Activated T-helper 1 cell treated with anti-CD3 and anti-CD28 coated beads, Interleukin-12 subunit alpha, Interleukin-12 subunit beta, Interleukin-2, Interleukin-4 antibody, amounts not matched to agents 30 ng/mL and 10 ng/mL and 1 ng/mL, durations not matched to agents 14 hours and 24 hours and 36 hours (primary cell): ENCODE measurements around the gene MAOA. TPM values are rescaled to one million over a fixed set of nuclear protein-coding genes. Genes with fewer than 3 reads are reported as not detected.

Source experiments
- DNase-seq: peaks from one replicate; pipeline ENCODE4 v3.0.0; 2021; ENCODE audit warnings: low spot score
- H3K27ac Mint-ChIP-seq: one replicate; pipeline ENCODE4 v1.8.0; 2021; ENCODE audit warnings: mild to moderate bottlenecking, mixed read lengths
- H3K27me3 Mint-ChIP-seq: one replicate; pipeline ENCODE4 v1.8.0; 2022; ENCODE audit warnings: mild to moderate bottlenecking, moderate library complexity, mixed read lengths; ENCODE audit not compliant: insufficient read depth
- H3K36me3 Mint-ChIP-seq: one replicate; pipeline ENCODE4 v1.8.0; 2021; ENCODE audit warnings: low read depth, mixed read lengths
- H3K4me1 Mint-ChIP-seq: one replicate; pipeline ENCODE4 v1.8.0; 2021; ENCODE audit warnings: low read depth, mixed read lengths
- H3K4me3 Mint-ChIP-seq: one replicate; pipeline ENCODE4 v1.8.0; 2021; ENCODE audit warnings: mild to moderate bottlenecking, moderate library complexity, mixed read lengths
- H3K9me3 Mint-ChIP-seq: one replicate; pipeline ENCODE4 v1.8.0; 2021; ENCODE audit warnings: mixed read lengths
- intact Hi-C: fragments of 100-400 bp; cut with micrococcal nuclease; formaldehyde crosslinking; loops from one replicate; pipeline ENCODE4 v1.15.1; 2024
- total RNA-seq: library from RNA; stranded (reverse); gene quantifications from 2 replicates; pipeline ENCODE4 v1.2.3, GENCODE V29; 2022

Gene MAOA
- total RNA-seq, 1 donor from 2014 or later: 0.57 TPM

GRCh38 chrX:43733699-43734098, 77.6 kb downstream of the MAOA start:
- H3K36me3 Mint-ChIP-seq: no peaks in the 10 kb centered on the region
- H3K4me3 Mint-ChIP-seq: no peak overlapping the region
- H3K27me3 Mint-ChIP-seq: no peaks in the 10 kb centered on the region
- H3K27ac Mint-ChIP-seq: no peak overlapping the region
- H3K4me1 Mint-ChIP-seq: no peaks in the 10 kb centered on the region
- H3K9me3 Mint-ChIP-seq: no peaks in the 10 kb centered on the region
- intact Hi-C loops: no loop called here
- DNase-seq: no peak

DNA sequence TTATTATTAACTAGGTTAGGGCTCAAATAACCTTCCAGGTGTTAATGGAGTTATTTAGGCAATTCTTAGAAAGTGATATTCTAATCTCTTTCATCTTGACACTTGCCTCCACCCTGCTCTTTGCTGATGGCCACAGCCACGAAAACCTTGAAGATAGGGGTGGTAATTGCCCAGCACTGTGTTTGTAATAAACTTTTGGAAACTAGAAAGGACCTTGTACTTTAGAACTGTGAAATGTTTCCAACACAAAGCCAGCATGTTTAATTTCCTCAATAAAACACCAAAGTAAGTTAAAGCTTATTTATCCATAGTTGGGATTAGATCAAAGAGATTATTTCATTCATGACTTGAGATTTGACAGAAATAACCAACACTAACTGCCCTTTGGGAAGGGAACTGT, 78.3 kb downstream of the MAOA start:
- no peaks in the 10 kb centered on the region for H3K36me3 Mint-ChIP-seq
- no peak overlapping the region for H3K4me3 Mint-ChIP-seq
- H3K27ac Mint-ChIP-seq: no peak overlapping the region
- intact Hi-C loops: no loop called here
- no peaks in the 10 kb centered on the region for H3K4me1 Mint-ChIP-seq
- no peaks in the 10 kb centered on the region for H3K9me3 Mint-ChIP-seq
- DNase-seq: no peak
- H3K27me3 Mint-ChIP-seq: no peaks in the 10 kb centered on the region

GRCh38 chrX:43735534-43735933, 79.4 kb downstream of the MAOA start:
- H3K27me3 Mint-ChIP-seq: no peaks in the 10 kb centered on the region
- H3K27ac Mint-ChIP-seq: no peak overlapping the region
- H3K9me3 Mint-ChIP-seq: no peaks in the 10 kb centered on the region
- H3K36me3 Mint-ChIP-seq: no peaks in the 10 kb centered on the region
- H3K4me1 Mint-ChIP-seq: no peaks in the 10 kb centered on the region
- H3K4me3 Mint-ChIP-seq: no peak overlapping the region
- no peak for DNase-seq
- intact Hi-C loops: no loop called here

DNA sequence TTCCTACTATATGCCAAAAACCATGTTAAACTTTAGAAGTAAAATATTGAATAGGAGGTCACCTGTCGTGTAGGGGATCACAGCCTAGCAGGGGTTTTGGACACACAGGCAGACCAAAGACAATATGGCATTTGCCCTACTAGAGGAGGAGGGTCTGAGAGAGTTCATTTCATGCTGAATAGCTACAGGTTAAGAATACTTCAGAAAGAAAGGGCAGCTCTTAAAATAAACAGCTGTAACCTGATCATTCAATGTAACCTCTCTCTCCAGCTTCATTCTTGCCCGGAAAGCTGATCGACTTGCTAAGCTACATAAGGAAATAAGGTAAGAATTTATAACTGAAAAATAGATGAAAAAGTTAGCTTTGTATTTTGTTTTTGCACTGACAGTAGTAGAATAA, 79.9 kb downstream of the MAOA start:
- H3K9me3 Mint-ChIP-seq: no peaks in the 10 kb centered on the region
- no peak overlapping the region for H3K4me3 Mint-ChIP-seq
- no peaks in the 10 kb centered on the region for H3K4me1 Mint-ChIP-seq
- no peaks in the 10 kb centered on the region for H3K36me3 Mint-ChIP-seq
- intact Hi-C loops: no loop called here
- DNase-seq: no peak
- H3K27ac Mint-ChIP-seq: no peak overlapping the region
- H3K27me3 Mint-ChIP-seq: no peaks in the 10 kb centered on the region

GRCh38 chrX:43741843-43742573, 85.9 kb downstream of the MAOA start:
- no peak for DNase-seq
- H3K27me3 Mint-ChIP-seq: peaks cover under 1% of the 10 kb centered on the region
- intact Hi-C loops: no loop called here
- no peaks in the 10 kb centered on the region for H3K4me1 Mint-ChIP-seq
- H3K9me3 Mint-ChIP-seq: no peaks in the 10 kb centered on the region
- no peak overlapping the region for H3K27ac Mint-ChIP-seq
- H3K4me3 Mint-ChIP-seq: no peak overlapping the region
- no peaks in the 10 kb centered on the region for H3K36me3 Mint-ChIP-seq

- intact Hi-C loops: no loop called here
- Mint-ChIP-seq H3K9me3 (no peaks in the 10 kb centered on the region), H3K27me3 (peaks cover 1% of the 10 kb centered on the region), H3K36me3 (no peaks in the 10 kb centered on the region), H3K4me1 (no peaks in the 10 kb centered on the region), H3K27ac (no peak overlapping the region), H3K4me3 (no peak overlapping the region)
- DNase-seq: no peak
Measured at GRCh38 chrX:43743100-43743822, 87.2 kb downstream of the MAOA start.

GRCh38 chrX:43744284-43744683, 88.2 kb downstream of the MAOA start:
- no peaks in the 10 kb centered on the region for H3K4me1 Mint-ChIP-seq
- no peak overlapping the region for H3K27ac Mint-ChIP-seq
- intact Hi-C loops: no loop called here
- H3K9me3 Mint-ChIP-seq: no peaks in the 10 kb centered on the region
- no peaks in the 10 kb centered on the region for H3K36me3 Mint-ChIP-seq
- no peak overlapping the region for H3K4me3 Mint-ChIP-seq
- peaks cover 1% of the 10 kb centered on the region for H3K27me3 Mint-ChIP-seq
- DNase-seq: no peak

DNA sequence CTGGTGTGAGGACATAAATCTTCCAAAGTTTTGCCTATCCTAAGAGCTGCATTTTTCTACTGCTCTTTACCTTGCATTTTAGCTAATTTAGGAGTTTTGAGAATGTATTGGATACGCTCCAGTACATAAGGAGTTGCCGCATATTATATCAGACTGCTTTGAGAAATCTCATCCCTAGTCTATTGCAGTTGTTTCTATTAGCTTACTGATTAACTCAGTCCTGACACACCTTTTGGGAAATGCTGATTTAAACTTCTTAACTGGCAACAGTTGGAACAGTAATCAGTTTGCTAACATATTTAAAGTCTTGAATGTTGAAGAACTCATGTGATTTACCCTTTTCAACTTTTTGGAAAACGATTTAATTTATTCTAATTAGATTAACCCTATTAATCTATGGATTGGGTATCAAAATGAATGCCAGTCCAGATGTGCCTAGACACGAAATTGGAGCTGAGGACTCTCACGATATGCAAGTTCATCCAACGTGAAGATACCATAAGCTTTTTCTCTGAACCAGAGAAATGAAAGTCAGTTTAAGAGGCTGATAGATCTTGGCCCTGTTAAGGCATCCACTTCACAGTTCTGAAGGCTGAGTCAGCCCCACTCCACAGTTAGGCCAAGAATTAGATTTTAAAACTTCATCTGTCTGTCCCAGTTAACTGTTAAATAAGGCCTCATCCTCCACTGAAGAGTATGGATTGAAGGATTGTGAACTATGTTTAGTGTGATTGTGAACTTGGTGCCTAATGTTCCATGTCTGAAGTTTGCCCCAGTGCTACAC, 90.0 kb downstream of the MAOA start:
- no peaks in the 10 kb centered on the region for H3K36me3 Mint-ChIP-seq
- no peak overlapping the region for H3K27ac Mint-ChIP-seq
- no peak overlapping the region for H3K4me3 Mint-ChIP-seq
- peaks cover 1% of the 10 kb centered on the region for H3K27me3 Mint-ChIP-seq
- DNase-seq: no peak
- H3K4me1 Mint-ChIP-seq: peaks cover 4% of the 10 kb centered on the region
- H3K9me3 Mint-ChIP-seq: no peaks in the 10 kb centered on the region
- intact Hi-C loops: no loop called here

DNA sequence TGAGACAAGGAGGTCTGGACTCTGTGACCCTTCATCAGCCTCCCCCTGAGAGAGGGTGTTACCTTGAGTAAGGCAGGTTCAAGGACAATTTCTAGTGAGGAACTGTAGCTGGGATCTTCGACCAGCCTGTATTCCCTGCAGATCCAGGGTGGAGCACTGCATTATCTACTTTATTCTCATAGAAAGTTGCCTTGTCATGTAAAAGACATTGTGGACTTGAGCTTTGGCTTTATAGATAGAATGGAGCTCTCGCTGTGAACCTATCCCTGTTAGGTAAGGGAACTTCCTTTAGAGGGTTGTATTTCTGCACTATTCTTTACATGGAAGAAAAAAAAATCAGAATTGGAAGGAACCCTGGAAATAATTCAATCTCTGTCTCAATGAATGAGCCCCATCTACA, 91.4 kb downstream of the MAOA start:
- Mint-ChIP-seq H3K4me3 (no peak overlapping the region), H3K27ac (no peak overlapping the region), H3K36me3 (no peaks in the 10 kb centered on the region), H3K9me3 (no peaks in the 10 kb centered on the region), H3K27me3 (peaks cover 1% of the 10 kb centered on the region), H3K4me1 (peaks cover 4% of the 10 kb centered on the region)
- no peak for DNase-seq
- intact Hi-C loops: no loop called here

GRCh38 chrX:43750248-43750676, 94.2 kb downstream of the MAOA start:
- Mint-ChIP-seq H3K27me3 (peaks cover 1% of the 10 kb centered on the region), H3K4me3 (no peak overlapping the region), H3K9me3 (no peaks in the 10 kb centered on the region), H3K27ac (no peak overlapping the region), H3K36me3 (no peaks in the 10 kb centered on the region), H3K4me1 (peaks cover 4% of the 10 kb centered on the region)
- peak; percentile 3 for DNase-seq
- intact Hi-C loops: loop anchor here (1.0 to 2.0 kb wide), 2 partner anchors 401 to 1969 kb away; no protein-coding TSS in a partner anchor

DNA sequence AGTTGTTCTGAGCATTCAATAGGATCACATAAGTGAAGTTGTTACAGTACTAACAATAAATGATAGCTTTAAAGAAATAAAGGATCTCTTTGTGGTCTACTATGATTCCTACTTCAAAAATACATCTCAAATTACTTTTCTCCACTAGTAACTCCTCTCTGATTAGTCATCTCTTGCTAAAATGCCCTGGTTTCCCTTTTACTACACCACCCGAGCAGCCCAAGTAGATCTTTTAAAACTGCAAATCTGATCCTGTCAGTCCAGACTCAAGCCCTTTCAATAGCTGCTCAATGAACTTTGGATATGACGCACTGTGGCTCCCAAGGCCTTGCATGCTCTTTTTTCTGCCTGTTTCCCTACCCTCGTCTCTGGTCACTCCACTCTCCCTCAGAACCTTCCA, 97.5 kb downstream of the MAOA start:
- H3K36me3 Mint-ChIP-seq: no peaks in the 10 kb centered on the region
- H3K27me3 Mint-ChIP-seq: no peaks in the 10 kb centered on the region
- DNase-seq: no peak
- intact Hi-C loops: no loop called here
- H3K4me1 Mint-ChIP-seq: peaks cover 4% of the 10 kb centered on the region
- no peak overlapping the region for H3K4me3 Mint-ChIP-seq
- no peaks in the 10 kb centered on the region for H3K9me3 Mint-ChIP-seq
- H3K27ac Mint-ChIP-seq: no peak overlapping the region

DNA sequence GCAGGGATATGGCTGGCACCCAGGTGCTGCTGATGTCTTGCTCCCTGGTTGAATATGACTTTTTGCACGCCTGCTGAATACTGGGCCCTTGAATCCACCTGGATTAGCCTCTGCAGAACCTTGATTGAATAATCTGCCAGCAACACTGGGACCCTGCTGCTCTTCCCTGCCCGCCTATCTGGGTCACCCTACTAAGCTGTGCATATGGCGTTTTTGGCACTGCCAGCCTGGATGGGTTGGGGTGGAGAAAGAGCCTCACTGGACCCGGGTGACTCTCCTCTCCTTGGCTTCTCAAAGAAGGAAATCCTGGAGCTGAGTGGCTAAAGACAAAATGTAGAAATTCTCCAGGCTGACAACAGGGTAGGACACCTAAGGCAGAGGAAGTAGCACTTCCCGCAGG, 100.0 kb downstream of the MAOA start:
- Mint-ChIP-seq H3K9me3 (no peaks in the 10 kb centered on the region), H3K4me3 (no peak overlapping the region), H3K27me3 (no peaks in the 10 kb centered on the region), H3K4me1 (no peaks in the 10 kb centered on the region), H3K36me3 (no peaks in the 10 kb centered on the region), H3K27ac (no peak overlapping the region)
- DNase-seq: no peak
- intact Hi-C loops: no loop called here

- Mint-ChIP-seq H3K4me3 (no peak overlapping the region), H3K4me1 (no peaks in the 10 kb centered on the region), H3K36me3 (no peaks in the 10 kb centered on the region), H3K9me3 (no peaks in the 10 kb centered on the region), H3K27me3 (no peaks in the 10 kb centered on the region), H3K27ac (no peak overlapping the region)
- intact Hi-C loops: no loop called here
- DNase-seq: no peak
Measured at GRCh38 chrX:43758044-43758443, 101.9 kb downstream of the MAOA start.
